CD8-positive, alpha-beta memory T cell (primary cell): ENCODE measurements around the gene SLC1A2. TPM values are rescaled to one million over a fixed set of nuclear protein-coding genes. Genes with fewer than 3 reads are reported as not detected.

Experiments
- CTCF ChIA-PET: fragments of 350-600 bp; sonication (Branson Sonifier 250); formaldehyde crosslinking; loops from one replicate; lab custom pipeline; 2021; ENCODE audit warnings: antibody characterized with exemption; lab: Charles Lee
- POLR2A ChIA-PET: fragments of 350-600 bp; sonication (Branson Sonifier 250); formaldehyde crosslinking; loops from one replicate; lab custom pipeline; 2021; ENCODE audit warnings: antibody characterized with exemption; lab: Charles Lee
- DNase-seq, 5 donors: peaks; one replicate each; pipeline versions ENCODE4 v3.0.0 to v3.0.0-alpha.2; 2020 to 2022; ENCODE audit warnings: mixed read lengths in 1 of 5
- H3K27ac ChIP-seq: one replicate; pipeline ENCODE4 v1.7.0; 2013; ENCODE audit warnings: low read depth, mild to moderate bottlenecking, low read length, moderate library complexity
- H3K27me3 ChIP-seq: 2 replicates; pipeline ENCODE4 v1.7.0; 2013; ENCODE audit warnings: low read length, mild to moderate bottlenecking; ENCODE audit not compliant: insufficient read depth, poor library complexity, severe bottlenecking
- H3K36me3 ChIP-seq: 2 replicates; pipeline ENCODE4 v1.7.0; 2013; ENCODE audit warnings: mild to moderate bottlenecking, low read length, moderate library complexity; ENCODE audit not compliant: insufficient read depth
- H3K4me1 ChIP-seq: 2 replicates; pipeline ENCODE4 v1.7.0; 2013; ENCODE audit warnings: mild to moderate bottlenecking, low read length, moderate library complexity; ENCODE audit not compliant: insufficient read depth
- H3K4me3 ChIP-seq: 2 replicates; pipeline ENCODE4 v1.7.0; 2013; ENCODE audit warnings: mild to moderate bottlenecking, low read length
- H3K9me3 ChIP-seq: 2 replicates; pipeline ENCODE4 v1.7.0; 2013; ENCODE audit warnings: mild to moderate bottlenecking, low read length
- H3K27ac Mint-ChIP-seq, 8 donors: one replicate each; pipeline ENCODE4 v1.8.0; 2020 to 2021; ENCODE audit warnings: mixed read lengths in 8 of 8, mild to moderate bottlenecking in 6 of 8, inconsistent platforms in 3 of 8, moderate library complexity in 3 of 8
- H3K27me3 Mint-ChIP-seq, 2 donors: one replicate each; pipeline ENCODE4 v1.8.0; 2020 to 2021; ENCODE audit warnings: mixed read lengths in 2 of 2, mild to moderate bottlenecking in 1 of 2, moderate library complexity in 1 of 2
- H3K36me3 Mint-ChIP-seq, 3 donors: one replicate each; pipeline ENCODE4 v1.8.0; 2020 to 2021; ENCODE audit warnings: mixed read lengths in 3 of 3, inconsistent platforms in 1 of 3, mild to moderate bottlenecking in 1 of 3
- H3K4me1 Mint-ChIP-seq, 3 donors: one replicate each; pipeline ENCODE4 v1.8.0; 2020 to 2021; ENCODE audit warnings: mixed read lengths in 3 of 3, inconsistent platforms in 1 of 3, mild to moderate bottlenecking in 1 of 3
- H3K4me3 Mint-ChIP-seq, 7 donors: one replicate each; pipeline ENCODE4 v1.8.0; 2020 to 2021; ENCODE audit warnings: mixed read lengths in 7 of 7, mild to moderate bottlenecking in 6 of 7, moderate library complexity in 4 of 7, inconsistent platforms in 2 of 7
- H3K9me3 Mint-ChIP-seq, 5 donors: one replicate each; pipeline ENCODE4 v1.8.0; 2020 to 2022; ENCODE audit warnings: mixed read lengths in 5 of 5, mild to moderate bottlenecking in 3 of 5, moderate library complexity in 2 of 5, inconsistent platforms in 1 of 5
- polyA plus RNA-seq: library from polyadenylated mRNA; unstranded; fragments of 300-500 nt; fragmentation: Illumina TruSeq; gene quantifications from one replicate; pipeline ENCODE4 v1.2.3, GENCODE V29; 2021
- total RNA-seq, 2 experiments: library from RNA; stranded (reverse); gene quantifications; one replicate each; pipeline ENCODE4 v1.2.3, GENCODE V29; 2021

The SLC1A2 gene
- total and polyA plus RNA-seq, 3 experiments from 2014 or later = 0.03 TPM; not detected in 2

- Mint-ChIP-seq H3K4me1 (peaks cover 0 to 5% (median 4%) of the 10 kb centered on the region in 3 donors), H3K9me3 (no peaks in the 10 kb centered on the region), H3K4me3 (no peak overlapping the region), H3K27ac (no peak overlapping the region), H3K27me3 (peaks cover 0 to 1% of the 10 kb centered on the region in 2 donors), H3K36me3 (peaks cover 0 to 5% (median 0%) of the 10 kb centered on the region in 3 donors)
- no peak overlapping the region for H3K4me3 ChIP-seq
- CTCF ChIA-PET = interaction anchor here (1.1 to 1.8 kb wide), 2 partner anchors 28 to 40 kb away, joined by 3 to 4 read pairs; no protein-coding TSS in a partner anchor
- POLR2A ChIA-PET = no interaction called here
- H3K4me1 ChIP-seq = peaks cover 5% of the 10 kb centered on the region
- no peaks in the 10 kb centered on the region for H3K27me3 ChIP-seq
- no peaks in the 10 kb centered on the region for H3K36me3 ChIP-seq
- no peaks in the 10 kb centered on the region for H3K9me3 ChIP-seq
- no peak for DNase-seq
- H3K27ac ChIP-seq = no peak overlapping the region
Observed at GRCh38 chr11:35265755-35266454, 153.5 kb downstream of the SLC1A2 start.

- no peaks in the 10 kb centered on the region for H3K36me3 ChIP-seq
- peaks cover 0 to 1% of the 10 kb centered on the region in 2 donors for H3K27me3 Mint-ChIP-seq
- H3K36me3 Mint-ChIP-seq = peaks cover 0 to 5% (median 0%) of the 10 kb centered on the region in 3 donors
- H3K4me3 ChIP-seq = no peak overlapping the region
- H3K4me1 ChIP-seq = peaks cover 13% of the 10 kb centered on the region
- DNase-seq = no peak
- no peak overlapping the region for H3K27ac Mint-ChIP-seq
- POLR2A ChIA-PET = no interaction called here
- H3K4me1 Mint-ChIP-seq = peaks cover 7 to 8% (median 7%) of the 10 kb centered on the region in 3 donors
- H3K9me3 Mint-ChIP-seq = no peaks in the 10 kb centered on the region
- no peaks in the 10 kb centered on the region for H3K9me3 ChIP-seq
- H3K4me3 Mint-ChIP-seq = no peak overlapping the region
- no peaks in the 10 kb centered on the region for H3K27me3 ChIP-seq
- H3K27ac ChIP-seq = no peak overlapping the region
- CTCF ChIA-PET = no interaction called here
Observed at GRCh38 chr11:35262735-35263134, 156.6 kb downstream of the SLC1A2 start.

DNA sequence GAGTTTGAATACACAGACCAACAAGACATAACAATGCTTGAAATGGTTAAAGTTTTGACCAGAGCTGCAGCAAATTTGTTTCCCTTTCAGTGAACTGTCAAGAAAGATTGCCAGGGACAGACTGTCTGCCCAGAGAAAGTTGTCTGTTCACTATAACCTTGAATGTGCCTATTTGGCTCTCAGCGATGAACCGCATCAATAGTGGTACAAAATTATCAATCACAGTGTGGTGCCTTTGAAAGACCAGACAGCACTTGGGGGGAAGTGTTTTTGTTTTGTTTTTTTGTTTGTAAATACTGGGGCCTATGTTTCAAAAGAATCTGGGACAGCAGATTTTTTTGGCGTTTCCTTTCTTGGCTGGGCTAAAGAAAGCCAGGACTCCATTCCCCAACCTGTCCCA, 157.3 kb downstream of the SLC1A2 start:
- peaks cover 13 to 15% (median 14%) of the 10 kb centered on the region in 3 donors for H3K4me1 Mint-ChIP-seq
- Histone ChIP-seq H3K27me3 (no peaks in the 10 kb centered on the region), H3K27ac (no peak overlapping the region), H3K9me3 (no peaks in the 10 kb centered on the region), H3K4me1 (peaks cover 19% of the 10 kb centered on the region), H3K36me3 (no peaks in the 10 kb centered on the region), H3K4me3 (no peak overlapping the region)
- H3K36me3 Mint-ChIP-seq = peaks cover 0 to 5% (median 0%) of the 10 kb centered on the region in 3 donors
- DNase-seq = no peak
- POLR2A ChIA-PET = no interaction called here
- CTCF ChIA-PET = no interaction called here
- no peak overlapping the region for H3K4me3 Mint-ChIP-seq
- no peaks in the 10 kb centered on the region for H3K9me3 Mint-ChIP-seq
- H3K27me3 Mint-ChIP-seq = peaks cover 0 to 1% of the 10 kb centered on the region in 2 donors
- no peak overlapping the region for H3K27ac Mint-ChIP-seq

DNA sequence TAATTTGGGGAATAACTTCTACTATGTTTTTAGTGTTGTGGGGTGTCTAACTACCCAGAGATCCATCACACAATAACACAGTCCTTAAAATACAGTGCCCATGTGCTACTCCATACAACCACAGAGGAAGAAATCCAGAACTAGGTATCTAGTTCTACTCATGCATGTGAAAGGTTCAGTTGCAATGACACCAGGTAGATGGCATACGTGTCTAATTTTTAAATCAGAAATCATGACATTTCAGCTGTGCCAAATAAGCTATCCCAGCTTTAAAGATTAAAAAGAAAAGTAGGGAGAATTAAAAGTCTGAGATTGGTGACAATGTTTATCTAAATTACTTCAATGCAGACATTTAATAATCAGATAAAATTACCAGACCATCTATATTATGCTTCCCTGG, 158.2 kb downstream of the SLC1A2 start:
- H3K9me3 Mint-ChIP-seq = no peaks in the 10 kb centered on the region
- peaks cover 0 to 3% (median 0%) of the 10 kb centered on the region in 3 donors for H3K36me3 Mint-ChIP-seq
- Histone ChIP-seq H3K4me1 (peaks cover 23% of the 10 kb centered on the region), H3K36me3 (no peaks in the 10 kb centered on the region), H3K4me3 (no peak overlapping the region), H3K9me3 (no peaks in the 10 kb centered on the region), H3K27me3 (no peaks in the 10 kb centered on the region), H3K27ac (no peak overlapping the region)
- no peak overlapping the region for H3K27ac Mint-ChIP-seq
- ChIA-PET POLR2A (no interaction called here), CTCF (no interaction called here)
- H3K4me3 Mint-ChIP-seq = no peak overlapping the region
- DNase-seq = no peak
- H3K4me1 Mint-ChIP-seq = peaks cover 22 to 24% (median 22%) of the 10 kb centered on the region in 3 donors
- no peaks in the 10 kb centered on the region for H3K27me3 Mint-ChIP-seq

- Histone ChIP-seq H3K4me3 (no peak overlapping the region), H3K36me3 (no peaks in the 10 kb centered on the region), H3K9me3 (no peaks in the 10 kb centered on the region), H3K4me1 (peaks cover 25% of the 10 kb centered on the region), H3K27ac (no peak overlapping the region), H3K27me3 (no peaks in the 10 kb centered on the region)
- ChIA-PET POLR2A (no interaction called here), CTCF (interaction anchor here (1.2 kb wide), 1 partner anchor 24 kb away, joined by 3 read pairs; no protein-coding TSS in a partner anchor)
- peak overlapping the region in 1 of 8 donors; percentile 37 for H3K27ac Mint-ChIP-seq
- no peak overlapping the region for H3K4me3 Mint-ChIP-seq
- peaks cover 27 to 29% (median 28%) of the 10 kb centered on the region in 3 donors for H3K4me1 Mint-ChIP-seq
- H3K9me3 Mint-ChIP-seq = no peaks in the 10 kb centered on the region
- H3K36me3 Mint-ChIP-seq = no peaks in the 10 kb centered on the region
- no peaks in the 10 kb centered on the region for H3K27me3 Mint-ChIP-seq
- DNase-seq = no peak
Observed at GRCh38 chr11:35260342-35260985, 158.9 kb downstream of the SLC1A2 start.

GRCh38 chr11:35259529-35259928, 159.8 kb downstream of the SLC1A2 start:
- H3K9me3 ChIP-seq = no peaks in the 10 kb centered on the region

DNA sequence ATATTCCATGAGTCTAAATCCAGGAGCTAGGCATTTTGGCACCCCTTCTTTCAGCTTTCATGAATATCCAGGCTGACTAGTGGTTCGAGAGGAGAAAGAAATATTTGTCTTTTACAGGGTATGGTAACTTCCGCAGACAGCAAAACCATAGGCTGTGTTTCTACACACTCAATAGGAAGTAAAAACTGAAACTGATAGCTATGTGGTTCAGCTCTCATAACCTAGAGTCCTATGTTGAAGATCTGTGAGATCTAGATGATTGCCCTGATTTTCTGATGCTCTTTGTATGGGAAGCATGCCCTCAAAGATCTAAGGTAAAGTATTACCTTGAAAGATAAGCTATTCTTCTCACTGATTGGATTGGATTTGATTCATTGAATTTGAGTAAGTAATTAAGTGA, 162.1 kb downstream of the SLC1A2 start:
- Histone ChIP-seq H3K36me3 (no peaks in the 10 kb centered on the region), H3K9me3 (no peaks in the 10 kb centered on the region), H3K27ac (no peak overlapping the region), H3K4me1 (peaks cover 25% of the 10 kb centered on the region), H3K4me3 (peak overlapping the region; percentile 16), H3K27me3 (no peaks in the 10 kb centered on the region)
- Mint-ChIP-seq H3K4me3 (peak overlapping the region in 6 of 7 donors; percentile 19 to 74 (median 60)), H3K9me3 (no peaks in the 10 kb centered on the region), H3K4me1 (peaks cover 31 to 35% (median 32%) of the 10 kb centered on the region in 3 donors), H3K36me3 (peaks cover 0 to 6% (median 0%) of the 10 kb centered on the region in 3 donors), H3K27me3 (no peaks in the 10 kb centered on the region), H3K27ac (peak overlapping the region; percentile 71 to 98 (median 95))
- DNase-seq = peak in 2 of 5 donors; percentile 28 to 48
- CTCF ChIA-PET = interaction anchor here (0.9 to 2.3 kb wide), 2 partner anchors 15 to 48 kb away, joined by 4 to 13 read pairs; no protein-coding TSS in a partner anchor
- POLR2A ChIA-PET = interaction anchor here (0.6 to 1.8 kb wide), 2 partner anchors 10 to 1093 kb away, joined by 3 to 5 read pairs; no protein-coding TSS in a partner anchor

More at GRCh38 chr11:35259529-35259928, 159.8 kb downstream of the SLC1A2 start:
- Histone ChIP-seq H3K27me3 (no peaks in the 10 kb centered on the region), H3K36me3 (no peaks in the 10 kb centered on the region), H3K4me3 (no peak overlapping the region), H3K27ac (no peak overlapping the region), H3K4me1 (peaks cover 25% of the 10 kb centered on the region)
- H3K9me3 Mint-ChIP-seq = no peaks in the 10 kb centered on the region
- no peaks in the 10 kb centered on the region for H3K27me3 Mint-ChIP-seq
- no peak overlapping the region for H3K4me3 Mint-ChIP-seq
- DNase-seq = no peak
- peaks cover 31 to 35% (median 32%) of the 10 kb centered on the region in 3 donors for H3K4me1 Mint-ChIP-seq
- CTCF ChIA-PET = interaction anchor here (1.2 kb wide), 1 partner anchor 24 kb away, joined by 3 read pairs; no protein-coding TSS in a partner anchor
- peaks cover 0 to 6% (median 0%) of the 10 kb centered on the region in 3 donors for H3K36me3 Mint-ChIP-seq
- POLR2A ChIA-PET = no interaction called here
- H3K27ac Mint-ChIP-seq = no peak overlapping the region
